Putamen (tissue), 1 donor: ENCODE measurements around the gene CTNNA3.
"Not testable (repeated sequence)": the region's sequence is repeated elsewhere in the genome, so short reads cannot be mapped to it uniquely, and the experiment has no call there.

Experiments
- DNase-seq: peaks from one replicate; pipeline ENCODE4 v3.0.0-alpha.2; 2016; ENCODE audit warnings: low spot score

CTNNA3 gene

DNA sequence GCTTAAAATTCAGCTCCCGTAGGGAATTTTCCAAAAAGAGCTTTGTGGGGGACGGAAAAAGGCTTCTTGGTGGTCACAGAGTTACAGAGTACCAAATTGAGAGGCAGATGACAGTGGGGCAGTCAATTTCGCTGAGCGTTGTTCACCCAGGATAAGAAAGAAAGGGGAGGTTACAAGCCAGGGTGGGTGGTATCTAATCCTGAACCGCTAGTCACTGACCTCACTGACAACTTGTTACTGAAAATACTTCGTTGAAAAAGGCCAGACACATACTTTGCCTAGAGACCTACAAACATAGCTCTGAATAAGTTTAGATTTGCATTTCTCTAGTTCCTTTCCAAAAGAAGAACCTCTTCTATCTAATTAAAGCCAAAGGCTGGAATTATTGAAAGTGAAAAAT is at the start of gene CTNNA3:
TSS of gene CTNNA3 (minus strand) at position 167 of the 400 bp plus-strand sequence.
- no peak for DNase-seq

DNA sequence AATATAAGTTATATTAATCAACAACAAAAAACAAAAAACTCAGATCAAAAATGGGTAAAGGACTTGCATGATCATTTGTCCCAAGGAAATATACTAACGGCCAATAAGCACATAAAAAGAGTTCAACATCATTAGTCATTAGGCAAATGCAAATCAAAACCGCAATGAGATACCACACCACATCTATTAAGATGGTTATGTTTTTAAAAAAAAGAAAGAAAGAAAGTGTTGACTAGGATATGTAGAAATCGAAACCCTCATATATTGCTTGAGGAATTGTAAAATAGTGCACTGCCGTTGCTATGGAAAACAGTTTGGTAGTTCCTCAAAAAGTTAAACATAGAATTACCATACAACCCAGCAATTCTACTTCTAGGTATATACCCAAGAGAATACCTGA is 39.4 kb upstream of the CTNNA3 start:
- no peak for DNase-seq

DNA sequence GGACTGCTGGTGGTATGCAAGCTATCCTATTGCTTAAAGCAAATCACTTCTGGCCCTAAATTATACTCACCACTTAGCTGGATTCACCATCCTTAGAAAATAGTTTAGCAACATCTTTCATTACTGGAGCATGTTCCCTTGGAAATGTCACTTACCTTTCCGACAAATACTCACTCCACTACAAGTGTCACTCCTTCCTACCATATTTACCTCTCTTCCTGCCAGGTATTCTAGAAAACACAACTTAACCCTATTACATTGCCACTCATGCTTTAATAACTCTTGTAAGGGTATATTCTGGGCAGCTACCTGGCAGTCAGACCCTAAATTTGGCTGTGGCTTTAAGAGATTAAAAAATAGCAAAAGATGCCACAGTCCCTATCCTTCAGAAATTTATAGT is 37.5 kb upstream of the CTNNA3 start:
- no peak for DNase-seq

DNA sequence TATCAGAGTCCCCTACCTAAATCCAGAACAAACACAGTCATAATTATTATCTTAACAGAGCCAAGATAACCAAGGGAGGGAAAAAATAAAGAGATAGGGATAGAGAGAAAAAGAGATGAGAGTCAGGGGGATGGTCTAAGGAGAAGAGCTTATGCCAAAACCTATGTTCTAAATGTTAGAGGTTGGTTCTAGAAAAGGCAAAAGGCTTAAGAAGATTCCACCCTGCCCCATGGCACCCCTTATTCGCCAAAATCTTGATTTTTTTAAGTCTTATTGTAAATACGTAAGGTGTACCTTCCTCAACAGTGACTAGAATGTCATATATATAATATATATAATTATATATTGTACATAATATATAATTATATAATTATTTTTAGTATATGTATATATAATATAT is 29.6 kb upstream of the CTNNA3 start:
- DNase-seq, result no peak

DNA sequence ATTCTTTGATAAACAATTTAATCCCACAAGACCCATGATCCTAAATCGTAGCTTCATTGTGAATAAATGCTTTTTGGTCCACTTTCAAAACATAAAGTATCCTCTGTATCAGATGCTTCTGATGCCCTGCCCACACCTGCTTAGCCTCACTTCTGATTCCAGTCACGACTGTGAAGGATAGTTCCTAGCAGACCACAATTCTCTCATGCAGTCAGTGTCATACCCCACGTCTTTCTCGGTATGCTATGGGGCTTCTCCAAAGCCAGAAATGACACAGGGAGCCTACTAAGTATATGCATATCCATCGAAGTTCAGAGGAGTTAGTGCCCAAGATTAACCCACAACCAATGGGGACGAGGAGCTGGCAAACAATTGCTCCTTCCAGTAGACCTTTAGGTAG is 27.6 kb upstream of the CTNNA3 start:
- DNase-seq, result no peak

DNA sequence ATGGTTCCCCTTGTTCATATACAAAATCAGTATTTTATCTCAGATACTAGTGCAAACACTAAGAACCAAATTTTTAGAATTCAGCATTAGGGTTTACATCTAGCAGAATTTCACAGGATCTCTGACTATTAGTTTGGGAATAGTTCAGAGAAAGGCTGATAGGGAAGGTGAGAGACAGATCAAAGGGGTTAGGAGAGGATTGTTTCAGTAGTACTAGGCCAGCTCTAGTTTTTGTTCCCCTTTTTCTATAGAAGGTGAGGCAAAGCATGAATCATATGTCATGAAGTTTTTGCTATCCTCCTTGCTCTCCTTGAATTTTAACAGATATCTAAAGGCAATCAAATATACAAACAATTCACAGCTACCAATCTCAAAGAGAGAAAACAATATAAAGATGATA is 26.1 kb upstream of the CTNNA3 start:
- DNase-seq, result no peak

DNA sequence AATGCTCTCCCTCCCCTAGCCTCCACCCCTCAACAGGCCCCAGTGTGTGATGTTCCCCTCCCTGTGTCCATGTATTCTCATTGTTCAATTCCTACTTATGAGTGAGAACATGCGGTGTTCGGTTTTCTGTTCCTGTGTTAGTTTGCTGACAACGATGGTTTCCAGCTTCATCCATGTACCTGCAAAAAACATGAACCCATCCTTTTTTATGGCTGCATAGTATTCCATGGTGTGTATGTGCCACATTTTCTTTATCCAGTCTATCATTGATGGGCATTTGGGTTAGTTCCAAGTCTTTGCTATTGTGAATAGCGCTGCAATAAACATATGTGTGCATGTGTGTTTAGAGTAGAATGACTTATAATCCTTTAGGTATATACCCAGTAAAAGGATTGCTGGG is 20.5 kb upstream of the CTNNA3 start:
- not testable (repeated sequence) for DNase-seq

DNA sequence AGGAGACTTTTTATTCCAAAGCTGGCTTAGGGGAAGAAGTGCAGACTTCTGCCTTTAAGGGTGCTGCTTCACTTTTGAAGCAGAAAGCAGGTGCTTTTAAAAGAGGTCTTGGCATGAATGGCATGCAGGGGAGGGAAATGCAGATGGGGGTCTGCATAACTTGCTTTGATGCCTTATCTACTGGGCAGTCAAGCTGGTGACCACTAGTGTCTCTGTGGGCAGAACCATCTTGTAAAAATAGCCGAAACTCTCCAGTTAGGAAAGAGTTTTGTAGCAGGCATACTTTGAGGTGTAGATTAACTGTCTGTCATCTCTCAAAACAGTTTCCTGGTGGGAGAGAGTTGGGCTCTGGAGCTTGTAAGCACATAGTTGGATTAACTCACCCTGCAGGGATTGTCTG is 9.9 kb upstream of the CTNNA3 start:
- DNase-seq, result no peak

DNA sequence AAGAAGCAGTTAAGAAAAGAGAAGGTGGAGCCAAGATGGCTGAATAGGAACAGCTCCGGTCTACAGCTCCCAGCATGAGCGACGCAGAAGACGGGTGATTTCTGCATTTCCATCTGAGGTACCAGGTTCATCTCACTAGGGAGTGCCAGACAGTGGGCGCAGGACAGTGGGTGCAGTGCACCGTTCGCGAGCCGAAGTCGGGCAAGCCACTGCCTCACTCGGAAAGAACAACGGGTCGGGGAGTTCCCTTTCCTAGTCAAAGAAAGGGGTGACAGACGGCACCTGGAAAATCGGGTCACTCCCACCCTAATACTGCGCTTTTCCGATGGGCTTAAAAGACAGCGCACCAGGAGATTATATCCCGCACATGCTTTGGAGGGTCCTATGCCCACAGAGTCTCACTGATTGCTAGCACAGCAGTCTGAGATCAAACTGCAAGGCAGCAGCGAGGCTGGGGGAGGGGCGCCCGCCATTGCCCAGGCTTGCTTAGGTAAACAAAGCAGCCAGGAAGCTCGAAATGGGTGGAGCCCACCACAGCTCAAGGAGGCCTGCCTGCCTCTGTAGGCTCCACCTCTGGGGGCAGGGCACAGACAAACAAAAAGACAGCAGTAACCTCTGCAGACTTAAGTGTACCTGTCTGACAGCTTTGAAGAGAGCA is 3.7 kb upstream of the CTNNA3 start:
- DNase-seq, result not testable (repeated sequence)

DNA sequence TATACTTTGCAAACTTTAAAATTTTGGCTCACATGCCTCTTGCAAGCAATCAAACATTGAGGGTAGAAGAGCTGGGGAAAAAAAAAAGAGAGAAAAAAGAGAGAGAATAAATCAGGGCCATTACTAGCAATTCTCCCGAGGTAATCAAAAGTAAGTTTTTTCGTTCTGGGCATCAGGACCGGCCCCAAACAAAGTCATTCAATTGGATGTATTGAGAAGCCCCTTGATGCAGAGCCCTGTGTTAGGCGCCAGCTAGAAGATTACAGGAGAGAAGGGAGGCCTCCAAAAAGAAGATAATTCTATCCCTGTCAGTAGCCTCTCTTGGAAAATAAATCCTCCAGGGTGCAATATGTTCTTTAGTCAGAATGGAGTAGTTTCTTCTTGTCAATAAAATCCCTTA is 2.2 kb upstream of the CTNNA3 start:
- no peak for DNase-seq

DNA sequence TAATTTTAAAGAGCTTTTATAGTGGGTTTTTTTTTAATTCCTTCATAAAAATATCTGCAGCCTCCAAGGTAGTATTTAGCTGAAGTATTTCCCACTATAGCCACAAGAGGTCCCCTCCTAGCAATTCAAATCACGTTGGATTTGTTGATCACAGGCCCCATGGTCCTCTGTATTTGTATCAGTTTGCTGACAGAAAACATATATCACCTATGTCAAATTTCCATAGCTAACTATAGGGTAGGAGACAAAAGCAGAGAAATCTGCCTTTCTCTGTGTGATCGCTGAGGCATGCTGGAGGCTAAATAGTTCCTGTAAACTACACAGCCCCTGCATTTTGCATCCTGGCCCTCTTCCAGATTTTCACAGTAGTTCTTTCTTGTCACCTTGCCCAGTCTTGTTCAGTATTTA is 1.7 kb upstream of the CTNNA3 start:
- DNase-seq, result peak; percentile 54

DNA sequence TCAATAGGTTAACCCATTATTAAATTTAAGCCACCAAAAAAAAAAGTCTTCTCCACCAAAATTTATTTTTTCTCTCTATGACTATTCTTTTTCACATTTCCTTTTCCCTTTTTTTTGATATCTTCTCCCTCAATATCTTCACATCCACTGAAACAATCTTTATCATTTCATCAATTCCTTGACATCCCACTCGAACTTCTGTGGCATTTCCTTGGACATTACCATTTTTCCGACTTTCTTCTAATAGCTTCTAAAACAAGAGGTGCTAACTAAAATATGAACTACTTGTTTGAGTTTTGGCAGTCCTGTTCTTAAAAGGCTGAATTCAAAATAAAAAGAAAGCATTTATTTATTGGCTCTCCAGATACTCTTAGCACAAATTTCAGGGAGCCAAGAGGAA is 684 bp upstream of the CTNNA3 start:
- no peak for DNase-seq

DNA sequence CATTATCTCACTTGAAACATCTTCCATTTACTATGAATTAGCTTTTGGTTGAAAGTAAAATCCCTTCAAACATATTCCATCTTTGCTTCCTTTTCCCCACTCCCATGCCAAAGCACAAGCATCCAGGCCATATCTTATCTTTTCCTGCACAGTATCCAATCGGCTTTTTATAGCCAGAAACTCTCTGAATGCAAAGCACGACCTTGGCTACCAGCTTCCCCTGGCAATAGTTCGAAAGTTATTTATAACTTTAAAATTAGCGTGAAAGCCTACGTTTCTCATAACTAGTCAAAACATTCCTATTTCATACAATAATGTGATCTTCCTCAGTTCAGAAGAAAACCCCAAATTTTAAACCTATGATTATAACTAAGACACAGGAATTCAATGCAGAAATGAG is 440 bp downstream of the CTNNA3 start:
- no peak for DNase-seq

DNA sequence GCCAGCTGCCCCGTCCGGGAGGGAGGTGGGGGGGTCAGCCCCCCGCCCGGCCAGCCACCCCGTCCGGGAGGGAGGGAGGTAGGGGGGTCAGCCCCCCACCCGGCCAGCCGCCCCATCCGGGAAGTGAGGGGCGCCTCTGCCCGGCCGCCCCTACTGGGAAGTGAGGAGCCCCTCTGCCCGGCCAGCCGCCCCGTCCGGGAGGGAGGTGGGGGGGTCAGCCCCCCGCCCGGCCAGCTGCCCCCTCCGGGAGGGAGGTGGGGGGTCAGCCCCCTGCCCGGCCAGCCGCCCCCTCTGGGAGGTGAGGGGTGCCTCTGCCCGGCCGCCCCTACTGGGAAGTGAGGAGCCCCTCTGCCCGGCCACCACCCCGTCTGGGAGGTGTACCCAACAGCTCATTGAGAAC is 4.1 kb downstream of the CTNNA3 start:
- DNase-seq, result not testable (repeated sequence)

DNA sequence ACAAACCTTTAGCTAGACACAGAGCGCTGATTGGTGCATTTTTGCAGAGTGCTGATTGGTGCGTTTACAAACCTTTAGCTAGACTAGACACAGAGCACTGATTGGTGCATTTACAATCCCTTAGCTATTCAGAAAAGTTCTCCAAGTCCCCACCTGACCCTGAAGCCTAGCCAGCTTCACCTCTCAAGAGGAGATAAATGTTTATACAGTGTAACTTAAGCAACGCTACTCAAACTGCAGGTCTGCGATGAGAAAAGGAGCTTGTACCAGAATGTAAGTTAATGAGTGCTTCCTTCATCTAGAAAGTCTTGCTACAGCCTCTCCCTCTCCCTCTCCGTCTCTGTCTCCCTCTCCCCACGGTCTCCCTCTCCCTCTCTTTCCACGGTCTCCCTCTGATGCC is 5.5 kb downstream of the CTNNA3 start:
- not testable (repeated sequence) for DNase-seq

DNA sequence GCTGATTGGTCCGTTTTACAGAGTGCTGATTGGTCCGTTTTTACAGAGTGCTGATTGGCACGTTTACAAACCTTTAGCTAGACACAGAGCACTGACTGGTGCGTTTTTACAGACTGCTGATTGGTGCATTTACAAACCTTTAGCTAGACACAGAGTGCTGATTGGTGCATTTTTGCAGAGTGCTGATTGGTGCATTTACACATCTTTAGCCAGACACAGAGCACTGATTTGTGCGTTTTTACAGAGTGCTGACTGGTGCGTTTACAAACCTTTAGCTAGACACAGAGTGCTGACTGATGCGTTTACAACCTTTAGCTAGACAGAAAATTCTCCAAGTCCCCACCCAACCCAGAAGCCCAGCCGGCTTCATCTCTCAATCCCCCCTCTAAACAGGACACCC is 11.9 kb downstream of the CTNNA3 start:
- DNase-seq, result not testable (repeated sequence)

DNA sequence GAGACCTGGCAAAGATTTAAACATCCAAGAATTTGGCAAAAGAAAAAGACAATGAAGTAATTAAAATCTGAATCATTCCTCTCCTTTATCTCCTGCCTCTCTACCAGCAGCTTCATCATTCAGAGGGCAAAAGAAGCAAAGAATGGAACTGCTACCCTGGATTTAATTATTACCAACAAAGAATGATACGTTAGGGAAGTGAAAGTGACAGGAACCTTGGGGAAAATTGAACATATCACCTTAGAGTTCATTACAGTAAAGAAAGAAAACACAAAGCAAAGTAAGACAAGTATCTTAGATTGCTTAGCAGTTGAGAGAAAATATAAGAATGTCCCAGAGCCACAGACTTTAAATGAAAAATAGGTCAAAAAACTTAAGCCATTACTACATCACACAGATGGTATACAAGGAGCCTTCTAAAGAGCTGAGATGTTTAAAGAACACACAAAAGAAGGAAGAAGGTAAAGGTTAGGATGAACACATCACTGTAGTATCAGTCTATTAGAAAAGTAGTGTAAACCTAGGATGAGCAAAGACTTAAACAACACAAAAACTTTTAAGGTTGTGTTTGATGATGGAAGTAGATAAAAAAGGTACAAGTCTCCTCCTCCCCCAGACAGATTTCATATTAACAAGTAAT is 17.5 kb downstream of the CTNNA3 start:
- no peak for DNase-seq

DNA sequence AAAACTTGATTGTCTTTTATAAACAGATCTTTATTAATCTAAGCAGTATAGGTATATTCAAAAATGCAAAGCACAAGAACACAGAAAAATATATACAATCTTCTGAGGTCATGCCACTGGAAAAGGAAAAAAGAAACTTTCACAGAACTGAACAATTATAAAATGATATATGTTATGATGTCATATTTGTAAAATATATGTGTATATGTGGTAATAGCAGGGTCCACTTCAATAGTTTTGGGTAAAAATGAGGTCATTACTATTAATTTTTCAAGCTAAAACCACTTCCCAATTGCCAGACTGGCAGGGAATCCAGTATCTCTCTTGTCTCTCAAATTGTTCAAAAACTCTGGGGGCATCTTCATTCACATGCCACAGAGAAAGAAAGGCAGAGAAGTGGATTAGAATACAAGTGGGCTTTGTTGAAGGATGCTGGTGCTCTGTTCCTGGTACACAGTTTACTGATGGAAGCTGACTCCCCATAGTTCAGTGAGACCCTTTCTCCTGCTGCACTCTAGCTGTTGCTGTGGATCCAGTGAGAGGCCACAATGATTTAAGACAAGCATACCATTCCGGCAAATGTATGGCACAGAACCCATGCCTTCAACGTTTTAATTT is 19.7 kb downstream of the CTNNA3 start:
- no peak for DNase-seq

DNA sequence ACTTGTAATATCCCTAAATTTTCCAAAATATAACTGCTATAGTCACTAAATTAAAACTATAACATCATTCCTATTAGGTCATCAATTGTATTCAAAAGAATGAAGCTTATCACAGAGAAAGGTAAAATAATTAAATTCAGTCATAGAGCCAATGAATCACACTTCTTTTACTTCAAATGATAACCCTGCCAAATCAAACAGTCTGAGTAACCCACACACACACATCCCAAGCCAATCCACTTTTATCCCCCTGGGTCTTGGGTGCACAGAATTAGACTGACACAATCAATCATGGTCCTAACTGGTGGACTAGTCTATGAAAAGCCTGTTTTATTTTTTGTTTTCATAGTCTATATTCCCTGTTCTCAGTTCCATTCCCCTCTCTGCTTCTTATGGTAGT is 25.6 kb downstream of the CTNNA3 start:
- DNase-seq, result no peak

DNA sequence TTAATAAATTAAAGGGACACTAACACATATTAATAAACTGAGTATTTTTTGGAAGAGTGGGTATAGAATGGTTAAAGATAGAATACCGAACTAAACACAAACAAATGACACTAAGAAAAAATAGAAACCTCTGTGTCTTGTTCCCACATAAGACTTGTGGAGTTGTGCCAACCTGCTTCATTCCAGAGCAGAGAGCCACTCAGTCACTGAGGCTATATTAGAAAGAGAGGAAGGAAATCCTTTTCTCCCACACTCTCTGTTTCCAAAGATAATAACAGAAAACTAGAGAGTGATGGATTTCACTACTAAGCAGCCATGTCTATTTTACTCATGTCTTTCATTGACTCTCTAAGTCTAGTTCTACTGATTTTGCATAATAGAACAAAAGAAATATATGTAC is 26.0 kb downstream of the CTNNA3 start:
- no peak for DNase-seq

DNA sequence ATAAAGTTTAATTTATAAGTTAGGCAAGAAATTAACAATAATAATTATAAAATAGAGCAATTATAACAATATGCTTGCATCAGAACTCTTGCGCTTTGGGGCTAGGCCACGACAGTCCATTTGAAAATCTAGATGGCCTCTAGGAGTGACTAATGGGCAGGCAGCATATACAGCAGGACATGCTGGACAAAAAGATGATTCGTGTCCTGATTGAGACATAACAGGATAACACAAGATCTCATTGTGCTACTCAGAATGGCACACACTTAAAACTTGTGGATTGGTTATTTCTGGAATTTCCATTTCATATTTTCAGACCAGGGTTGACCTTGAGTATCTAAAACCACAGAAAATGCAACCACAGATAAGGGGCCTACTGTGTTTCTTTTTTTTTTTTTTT is 27.5 kb downstream of the CTNNA3 start:
- no peak for DNase-seq

DNA sequence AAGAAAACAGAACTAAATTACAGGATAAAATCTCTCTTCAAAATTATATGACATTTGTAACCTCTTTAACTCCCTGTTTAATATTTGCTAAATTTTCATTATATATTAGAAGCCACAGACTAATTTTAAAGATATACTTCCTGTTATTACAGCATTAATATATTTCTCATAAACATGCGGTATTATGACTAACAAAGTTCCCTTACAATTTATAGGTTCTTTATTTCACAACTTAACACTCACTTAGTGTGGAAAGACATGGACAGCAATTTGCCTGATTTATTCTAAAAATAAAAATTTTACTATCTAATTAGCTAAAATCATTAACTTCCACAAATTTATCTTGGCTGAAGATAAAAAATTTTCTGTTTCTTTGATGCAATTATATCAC is 29.0 kb downstream of the CTNNA3 start:
- no peak for DNase-seq

DNA sequence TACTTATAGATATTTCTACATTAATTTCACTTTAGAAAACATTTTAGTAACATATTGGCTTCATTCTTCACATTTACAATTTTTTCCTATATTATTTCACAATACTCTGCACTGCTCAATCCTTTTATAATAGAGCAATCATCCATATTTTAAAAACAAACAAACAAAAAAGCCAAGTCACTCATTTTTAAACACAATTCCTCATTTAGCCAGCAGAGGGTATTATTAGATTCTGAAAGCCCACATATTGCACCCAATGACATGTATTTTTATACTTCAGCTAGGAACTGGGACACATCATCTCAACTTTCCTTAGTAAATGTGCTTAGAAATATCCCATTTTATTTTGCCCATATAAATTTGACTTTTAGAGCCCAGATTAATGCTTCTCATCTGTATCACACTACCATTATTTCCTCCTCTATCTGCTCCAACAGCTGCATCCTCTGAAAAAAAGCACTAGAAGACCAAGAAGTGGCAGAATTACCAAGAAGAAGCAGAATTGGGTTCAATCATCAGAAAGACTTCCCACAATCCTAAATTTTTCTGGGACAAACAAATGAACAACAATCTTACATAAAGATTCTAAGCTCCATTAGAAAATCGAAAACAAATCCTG is 29.5 kb downstream of the CTNNA3 start:
- DNase-seq, result peak; percentile 67
